ENCODE results near the gene SMC1B.

SMC1B gene

DNA sequence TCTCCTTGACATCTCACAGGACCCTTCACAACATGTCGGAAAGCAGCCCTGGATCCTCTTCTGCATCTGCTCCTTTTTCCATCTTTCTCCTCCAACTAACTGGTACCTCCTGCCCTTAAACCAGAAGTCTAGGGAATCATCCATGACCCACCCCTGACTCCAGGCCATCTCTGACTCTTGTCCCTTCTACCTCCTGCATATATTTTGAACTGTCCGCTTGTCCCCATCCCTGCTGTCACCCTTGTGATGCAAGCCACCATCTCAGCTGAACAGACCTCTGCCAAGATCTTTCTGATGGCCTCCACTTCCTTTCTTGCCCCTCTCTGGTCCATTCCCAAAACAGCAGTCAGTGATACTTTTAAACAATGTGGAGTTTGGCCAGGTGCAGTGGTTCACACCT is 7.1 kb upstream of the SMC1B start:
- Histone ChIP-seq H3K4me3 (ENCODE audit: low read depth, low read length) (no peak overlapping the region), H3K4me1 (no peaks in the 10 kb centered on the region), H3K36me3 (no peaks in the 10 kb centered on the region), H3K9me3 (no peaks in the 10 kb centered on the region), H3K27me3 (no peaks in the 10 kb centered on the region)
- TF ChIP-seq, protein P1, sequence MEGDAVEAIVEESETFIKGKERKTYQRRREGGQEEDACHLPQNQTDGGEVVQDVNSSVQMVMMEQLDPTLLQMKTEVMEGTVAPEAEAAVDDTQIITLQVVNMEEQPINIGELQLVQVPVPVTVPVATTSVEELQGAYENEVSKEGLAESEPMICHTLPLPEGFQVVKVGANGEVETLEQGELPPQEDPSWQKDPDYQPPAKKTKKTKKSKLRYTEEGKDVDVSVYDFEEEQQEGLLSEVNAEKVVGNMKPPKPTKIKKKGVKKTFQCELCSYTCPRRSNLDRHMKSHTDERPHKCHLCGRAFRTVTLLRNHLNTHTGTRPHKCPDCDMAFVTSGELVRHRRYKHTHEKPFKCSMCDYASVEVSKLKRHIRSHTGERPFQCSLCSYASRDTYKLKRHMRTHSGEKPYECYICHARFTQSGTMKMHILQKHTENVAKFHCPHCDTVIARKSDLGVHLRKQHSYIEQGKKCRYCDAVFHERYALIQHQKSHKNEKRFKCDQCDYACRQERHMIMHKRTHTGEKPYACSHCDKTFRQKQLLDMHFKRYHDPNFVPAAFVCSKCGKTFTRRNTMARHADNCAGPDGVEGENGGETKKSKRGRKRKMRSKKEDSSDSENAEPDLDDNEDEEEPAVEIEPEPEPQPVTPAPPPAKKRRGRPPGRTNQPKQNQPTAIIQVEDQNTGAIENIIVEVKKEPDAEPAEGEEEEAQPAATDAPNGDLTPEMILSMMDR (IDR thresholded peaks at IDR 0.05; ENCODE audit: low read depth, low read length) = no peak
- DNase-seq = no peak

DNA sequence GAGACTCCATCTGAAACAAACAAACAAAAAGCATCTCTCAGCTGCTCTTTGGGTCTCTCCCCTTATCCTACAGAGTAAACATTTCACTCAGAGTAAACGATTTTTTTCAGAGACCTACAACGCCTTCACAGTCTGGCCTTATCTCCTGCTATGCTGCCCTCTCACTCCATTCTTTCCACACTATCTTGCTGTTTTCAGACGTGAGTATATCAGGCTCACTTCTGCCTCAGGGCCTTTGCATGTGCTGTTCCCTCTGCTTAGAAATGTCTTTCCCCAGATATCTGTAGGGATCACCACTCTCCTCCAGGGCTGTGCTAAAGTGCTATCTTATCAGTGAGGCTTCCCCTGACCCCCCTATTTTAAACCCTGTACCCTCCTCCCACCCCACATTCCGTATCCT is 6.6 kb upstream of the SMC1B start:
- no peak for DNase-seq
- H3K4me1 ChIP-seq = no peaks in the 10 kb centered on the region
- TF ChIP-seq, protein P1 (IDR thresholded peaks at IDR 0.05; ENCODE audit: low read depth, low read length) = no peak
- no peak overlapping the region for H3K4me3 ChIP-seq (ENCODE audit: low read depth, low read length)
- H3K27me3 ChIP-seq = no peaks in the 10 kb centered on the region
- H3K36me3 ChIP-seq = no peaks in the 10 kb centered on the region
- no peaks in the 10 kb centered on the region for H3K9me3 ChIP-seq

DNA sequence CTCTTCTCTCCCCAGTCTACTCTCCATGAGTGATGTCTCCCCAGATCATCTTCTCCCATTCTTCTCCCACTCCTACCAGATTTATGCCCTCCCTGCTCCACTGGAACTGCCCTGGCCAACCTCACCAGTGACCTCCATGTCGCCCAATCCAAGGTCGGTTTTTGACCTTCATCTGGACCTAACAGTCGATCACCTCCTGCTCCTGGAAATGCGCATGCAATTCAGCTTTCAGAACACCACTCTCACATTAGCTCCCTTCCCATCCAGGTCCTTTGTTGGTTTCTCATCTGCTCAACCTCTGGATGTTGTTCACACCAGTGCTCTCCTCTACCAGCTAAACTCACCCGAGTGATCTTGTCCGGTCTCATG is 5.4 kb upstream of the SMC1B start:
- no peaks in the 10 kb centered on the region for H3K36me3 ChIP-seq
- H3K9me3 ChIP-seq = no peaks in the 10 kb centered on the region
- TF ChIP-seq, protein P1 (IDR thresholded peaks at IDR 0.05; ENCODE audit: low read depth, low read length) = no peak
- H3K4me3 ChIP-seq (ENCODE audit: low read depth, low read length) = no peak overlapping the region
- DNase-seq = no peak
- no peaks in the 10 kb centered on the region for H3K4me1 ChIP-seq
- H3K27me3 ChIP-seq = no peaks in the 10 kb centered on the region

DNA sequence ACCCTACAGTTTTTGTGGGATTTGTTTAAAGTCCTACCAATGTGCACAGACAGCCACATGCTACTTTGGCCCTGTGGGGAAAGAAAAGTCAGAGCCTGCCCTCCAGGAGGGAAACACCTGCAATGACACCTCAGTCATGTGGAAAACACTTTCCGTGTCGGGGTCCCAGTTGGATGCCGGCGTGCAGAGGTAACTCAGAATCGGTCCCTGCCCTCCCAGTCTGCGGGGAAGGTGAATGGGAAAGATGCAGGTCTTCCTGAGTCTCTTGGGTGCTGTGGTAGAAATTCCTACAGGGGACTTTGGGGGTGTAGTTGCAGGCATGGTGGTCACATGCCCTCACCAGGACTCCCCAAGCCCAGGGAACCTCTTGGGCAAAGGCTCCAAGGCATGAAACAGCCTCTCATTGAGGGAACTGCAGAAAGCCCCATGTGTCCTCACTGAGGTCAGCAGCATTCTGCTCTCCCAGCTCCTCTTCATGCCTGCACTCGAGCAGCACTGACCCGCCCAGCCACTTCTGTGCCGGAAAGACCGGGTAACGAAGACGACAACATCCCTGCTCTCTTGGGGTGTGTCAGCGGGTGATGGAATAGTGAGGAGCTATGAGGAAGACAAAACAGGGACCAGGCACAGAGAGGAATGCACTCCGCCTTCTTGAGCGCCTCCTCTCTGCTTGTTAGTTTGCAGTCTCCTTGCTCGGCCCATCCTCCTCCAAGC is 4.8 kb upstream of the SMC1B start:
- Histone ChIP-seq H3K4me1 (no peaks in the 10 kb centered on the region), H3K9me3 (peaks cover 4% of the 10 kb centered on the region), H3K4me3 (ENCODE audit: low read depth, low read length) (no peak overlapping the region), H3K36me3 (no peaks in the 10 kb centered on the region), H3K27me3 (no peaks in the 10 kb centered on the region)
- no peak for DNase-seq
- TF ChIP-seq, protein P1 (IDR thresholded peaks at IDR 0.05; ENCODE audit: low read depth, low read length) = no peak

DNA sequence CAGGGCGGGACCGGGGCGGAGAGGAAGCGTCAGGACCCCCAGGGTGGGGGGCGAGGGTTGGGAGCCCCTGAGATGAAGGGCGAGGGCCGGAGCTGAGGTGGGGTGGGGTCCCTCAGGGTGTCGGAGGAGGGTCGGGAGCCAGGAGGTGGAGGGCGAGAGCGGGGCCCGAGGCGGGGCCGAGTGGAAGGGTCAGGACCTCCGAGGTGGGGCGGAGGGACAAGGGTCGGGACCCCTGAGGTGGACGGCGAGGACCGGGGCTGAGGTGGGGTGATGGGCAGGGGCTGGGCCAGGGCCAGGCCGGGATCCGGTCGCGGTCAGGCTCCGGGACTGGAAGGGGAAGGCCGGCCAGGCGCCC is 409 bp downstream of the SMC1B start:
- Histone ChIP-seq H3K4me1 (no peaks in the 10 kb centered on the region), H3K9me3 (peaks cover 11% of the 10 kb centered on the region), H3K27me3 (no peaks in the 10 kb centered on the region), H3K4me3 (ENCODE audit: low read depth, low read length) (no peak overlapping the region), H3K36me3 (no peaks in the 10 kb centered on the region)
- no peak for DNase-seq
- TF ChIP-seq, protein P1 (IDR thresholded peaks at IDR 0.05; ENCODE audit: low read depth, low read length) = no peak

DNA sequence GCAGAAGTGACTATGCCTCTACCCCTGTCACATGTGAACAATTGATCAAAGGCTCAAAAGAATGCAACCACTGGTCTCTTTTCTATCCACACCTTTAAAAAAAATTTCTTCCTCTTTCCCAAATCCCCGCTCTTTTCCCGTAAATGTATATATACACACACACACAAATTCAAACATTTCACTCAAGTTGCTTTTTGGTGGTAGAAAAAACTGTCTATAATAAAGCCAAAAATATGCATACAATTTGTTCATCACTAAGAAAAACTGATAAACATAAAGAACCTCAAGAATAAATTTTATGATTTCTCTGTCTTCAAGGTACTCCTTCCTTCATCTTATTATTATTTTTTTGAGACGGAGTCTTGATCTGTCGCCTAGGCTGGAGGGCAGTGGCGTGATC is 5.6 kb downstream of the SMC1B start:
- TF ChIP-seq, protein P1 (IDR thresholded peaks at IDR 0.05; ENCODE audit: low read depth, low read length) = no peak
- H3K36me3 ChIP-seq = no peaks in the 10 kb centered on the region
- peaks cover 3% of the 10 kb centered on the region for H3K9me3 ChIP-seq
- DNase-seq = no peak
- no peak overlapping the region for H3K4me3 ChIP-seq (ENCODE audit: low read depth, low read length)
- H3K27me3 ChIP-seq = no peaks in the 10 kb centered on the region
- no peaks in the 10 kb centered on the region for H3K4me1 ChIP-seq
